Subcutaneous adipose tissue (tissue), 4 donors: Measurements from ENCODE around the gene EVI2A. TPM values are rescaled to one million over a fixed set of nuclear protein-coding genes. Genes with fewer than 3 reads are reported as not detected.

Experiments
- total RNA-seq, 4 donors: library from RNA; depleted of rRNA; stranded (reverse); fragments of >200 nt; gene quantifications; one replicate each; pipeline ENCODE4 v1.1.0, GENCODE V29; 2016
- TF ChIP-seq, protein P1 (sequence below): fragments of 450-650 bp; IDR thresholded peaks from one replicate; pipeline ENCODE4 v1.5.1; 2016; ENCODE audit warnings: low read depth, mild to moderate bottlenecking, control low read depth, antibody characterized with exemption, moderate library complexity

Gene EVI2A
- total RNA-seq, 4 donors from 2014 or later, result 7.5 to 105 (median 29.4) TPM

GRCh38 chr17:31349454-31349853, 28.0 kb upstream of the EVI2A start:
- TF ChIP-seq, protein P1, sequence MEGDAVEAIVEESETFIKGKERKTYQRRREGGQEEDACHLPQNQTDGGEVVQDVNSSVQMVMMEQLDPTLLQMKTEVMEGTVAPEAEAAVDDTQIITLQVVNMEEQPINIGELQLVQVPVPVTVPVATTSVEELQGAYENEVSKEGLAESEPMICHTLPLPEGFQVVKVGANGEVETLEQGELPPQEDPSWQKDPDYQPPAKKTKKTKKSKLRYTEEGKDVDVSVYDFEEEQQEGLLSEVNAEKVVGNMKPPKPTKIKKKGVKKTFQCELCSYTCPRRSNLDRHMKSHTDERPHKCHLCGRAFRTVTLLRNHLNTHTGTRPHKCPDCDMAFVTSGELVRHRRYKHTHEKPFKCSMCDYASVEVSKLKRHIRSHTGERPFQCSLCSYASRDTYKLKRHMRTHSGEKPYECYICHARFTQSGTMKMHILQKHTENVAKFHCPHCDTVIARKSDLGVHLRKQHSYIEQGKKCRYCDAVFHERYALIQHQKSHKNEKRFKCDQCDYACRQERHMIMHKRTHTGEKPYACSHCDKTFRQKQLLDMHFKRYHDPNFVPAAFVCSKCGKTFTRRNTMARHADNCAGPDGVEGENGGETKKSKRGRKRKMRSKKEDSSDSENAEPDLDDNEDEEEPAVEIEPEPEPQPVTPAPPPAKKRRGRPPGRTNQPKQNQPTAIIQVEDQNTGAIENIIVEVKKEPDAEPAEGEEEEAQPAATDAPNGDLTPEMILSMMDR, result no peak

DNA sequence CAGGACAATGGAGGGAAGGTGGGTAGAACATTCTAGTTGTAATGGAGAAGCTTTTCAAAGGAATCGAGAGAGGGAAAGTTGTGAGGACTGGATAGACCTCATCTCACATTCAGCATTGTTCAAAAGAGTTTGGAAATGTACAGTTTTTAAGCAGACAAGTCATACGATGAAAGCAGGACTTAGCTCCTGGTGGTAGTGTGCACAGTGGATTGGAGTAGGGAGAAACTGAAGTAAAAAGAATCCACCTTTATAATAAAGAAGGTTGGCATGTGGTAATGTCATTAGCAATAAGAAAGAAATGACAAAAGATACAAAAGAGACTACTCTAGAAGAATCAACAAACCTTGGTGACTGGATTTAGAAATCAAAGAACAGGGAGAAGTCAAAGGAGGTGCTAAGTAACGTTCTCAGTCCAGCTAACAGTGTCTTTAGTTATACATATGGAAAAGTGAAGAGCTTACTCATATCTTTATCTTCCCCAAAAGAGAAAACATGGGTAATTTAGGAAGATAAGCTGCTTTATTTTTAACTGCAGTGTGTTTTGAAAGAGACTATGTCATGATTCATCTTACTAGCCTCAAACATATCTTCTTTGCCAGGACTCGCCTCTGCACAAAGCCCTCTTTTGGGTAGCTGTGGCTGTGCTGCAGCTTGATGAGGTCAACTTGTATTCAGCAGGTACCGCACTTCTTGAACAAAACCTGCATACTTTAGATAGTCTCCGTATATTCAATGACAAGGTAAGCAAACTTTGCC, 18.7 kb upstream of the EVI2A start:
- TF ChIP-seq, protein P1, result no peak

- TF ChIP-seq, protein P1, result no peak
These were observed 7.8 kb upstream of the EVI2A start for GRCh38 chr17:31329221-31329620.

DNA sequence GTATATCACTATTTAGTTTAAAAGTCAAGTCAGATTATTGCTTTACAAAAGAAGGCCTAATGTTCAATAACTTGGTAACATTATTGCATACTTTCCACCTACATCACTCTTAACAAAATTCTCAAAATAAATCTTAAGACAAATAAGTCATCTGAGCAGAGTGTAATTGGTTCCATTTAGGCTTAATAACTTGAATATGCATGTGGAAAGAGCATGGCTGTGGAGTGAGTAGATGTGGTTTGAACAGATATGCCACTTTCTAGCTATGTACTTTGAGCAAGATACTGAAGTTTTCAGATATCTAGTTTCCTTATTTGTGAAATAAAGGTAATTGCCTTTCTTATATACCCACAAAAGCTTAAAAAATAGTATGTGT, 6.7 kb upstream of the EVI2A start:
- TF ChIP-seq, protein P1, result no peak

GRCh38 chr17:31327534-31328159, 6.2 kb upstream of the EVI2A start:
- TF ChIP-seq, protein P1, result no peak

GRCh38 chr17:31323551-31323950, 2.1 kb upstream of the EVI2A start:
- TF ChIP-seq, protein P1, result no peak

DNA sequence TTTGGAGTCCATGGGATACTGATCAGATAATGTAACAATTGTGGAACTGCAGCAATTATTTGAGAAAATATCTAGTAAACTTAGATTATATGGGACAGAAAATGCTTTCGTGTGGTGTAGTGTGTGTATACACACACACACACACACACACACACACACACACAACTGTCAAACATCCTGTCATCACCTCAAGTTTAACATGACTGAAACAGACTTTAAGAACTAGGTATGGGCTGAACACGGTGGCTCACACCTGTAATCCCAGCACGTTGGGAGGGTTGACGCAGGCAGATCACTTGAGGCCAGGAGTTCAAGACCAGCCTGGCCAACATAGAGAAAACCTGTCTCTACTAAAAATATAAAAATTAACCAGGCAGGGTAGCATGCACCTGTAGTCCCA, 544 bp upstream of the EVI2A start:
- TF ChIP-seq, protein P1, result no peak
